B cell (primary cell): ENCODE results near the gene PBX1. TPM values are rescaled to one million over a fixed set of nuclear protein-coding genes. Genes with fewer than 3 reads are reported as not detected.

Experiments used
- ATAC-seq: fragments of 200-7000 bp; cut with Tn5 transposase; one replicate; pipeline ENCODE4 v1.10.0; 2021; ENCODE audit warnings: low read depth, mild to moderate bottlenecking, moderate number of reproducible peaks, moderate library complexity
- CTCF ChIA-PET: fragments of 350-600 bp; sonication (Branson Sonifier 250); formaldehyde crosslinking; loops from one replicate; lab custom pipeline; 2021; ENCODE audit warnings: antibody characterized with exemption, inconsistent platforms; lab: Charles Lee
- POLR2A ChIA-PET: fragments of 350-600 bp; sonication (Branson Sonifier 250); formaldehyde crosslinking; loops from one replicate; lab custom pipeline; 2021; ENCODE audit warnings: antibody characterized with exemption; lab: Charles Lee
- DNase-seq: peaks from one replicate; pipeline ENCODE4 v3.0.0; 2013
- H2AFZ ChIP-seq: 2 replicates; pipeline ENCODE4 v1.6.1; 2012; ENCODE audit warnings: mild to moderate bottlenecking, low read depth, low read length; ENCODE audit not compliant: insufficient read depth, poor library complexity, severe bottlenecking
- H3K27ac ChIP-seq, 2 donors: 1 replicate in 1 of 2; 2 replicates in 1 of 2; pipeline ENCODE4 v1.5.1; 2012 to 2013; ENCODE audit warnings: low read length in 2 of 2, mild to moderate bottlenecking in 2 of 2, moderate library complexity in 1 of 2
- H3K27me3 ChIP-seq, 4 experiments: fragments of 200-600 bp in 1 of 4; sonication (generic) in 1 of 4; replicated peaks in 1 of 4; 1 replicate in 2 of 4; 2 replicates in 2 of 4; pipeline versions ENCODE4 v1.6.1 to v1.7.0; 2013 to 2016; ENCODE audit warnings: low read length in 3 of 4, mild to moderate bottlenecking in 2 of 4, mixed read lengths in 1 of 4, moderate library complexity in 1 of 4; ENCODE audit not compliant: insufficient read depth in 4 of 4, control insufficient read depth in 3 of 4; ENCODE audit errors: control extremely low read depth in 1 of 4
- H3K36me3 ChIP-seq, 2 experiments: replicated peaks in 1 of 2; 1 replicate in 1 of 2; 2 replicates in 1 of 2; pipeline versions ENCODE4 v1.6.1 to v1.7.1; 2013; ENCODE audit warnings: low read length in 1 of 2; ENCODE audit not compliant: insufficient read depth in 2 of 2, control insufficient read depth in 1 of 2; ENCODE audit errors: control extremely low read depth in 1 of 2, extremely low read depth in 1 of 2
- H3K4me1 ChIP-seq, 2 donors: fragments of 200-600 bp in 1 of 2; sonication (generic) in 1 of 2; 1 replicate in 1 of 2; 2 replicates in 1 of 2; pipeline versions ENCODE4 v1.5.1 to v1.6.1; 2013 to 2017; ENCODE audit warnings: low read length in 2 of 2; ENCODE audit not compliant: control insufficient read depth in 2 of 2, insufficient read depth in 2 of 2
- H3K4me2 ChIP-seq: replicated peaks from 2 replicates; pipeline ENCODE3; 2012; ENCODE audit warnings: mild to moderate bottlenecking, low read depth, low read length; ENCODE audit not compliant: poor library complexity, severe bottlenecking
- H3K4me3 ChIP-seq, 5 experiments: fragments of 200-600 bp in 1 of 5; sonication (generic) in 1 of 5; 1 replicate in 3 of 5; 2 replicates in 2 of 5; pipeline versions ENCODE4 v1.5.1 to v1.7.0; 2011 to 2016; ENCODE audit warnings: low read length in 4 of 5, mild to moderate bottlenecking in 4 of 5, low read depth in 2 of 5, control low read depth in 1 of 5, moderate library complexity in 1 of 5; ENCODE audit not compliant: insufficient read depth in 1 of 5; ENCODE audit errors: control extremely low read depth in 1 of 5, extremely low read depth in 1 of 5
- H3K79me2 ChIP-seq: fragments of 200-600 bp; sonication (generic); one replicate; pipeline ENCODE4 v1.6.0; 2016; ENCODE audit warnings: low read length; ENCODE audit not compliant: control insufficient read depth, insufficient read depth
- H3K9ac ChIP-seq: fragments of 200-600 bp; sonication (generic); 2 replicates; pipeline ENCODE4 v1.6.1; 2017; ENCODE audit warnings: mild to moderate bottlenecking, low read length, moderate library complexity
- H3K9me3 ChIP-seq, 3 donors: one replicate each; pipeline versions ENCODE4 v1.6.1 to v1.7.1; 2013; ENCODE audit warnings: low read length in 2 of 3; ENCODE audit not compliant: control insufficient read depth in 2 of 3, insufficient read depth in 1 of 3; ENCODE audit errors: control extremely low read depth in 1 of 3
- H4K20me1 ChIP-seq: 2 replicates; pipeline ENCODE4 v1.6.0; 2012; ENCODE audit warnings: mild to moderate bottlenecking, low read length; ENCODE audit not compliant: insufficient read depth, control insufficient read depth, poor library complexity, severe bottlenecking
- H3K27ac Mint-ChIP-seq: one replicate; pipeline ENCODE4 v1.8.0; 2021; ENCODE audit warnings: mixed read lengths
- H3K27me3 Mint-ChIP-seq: one replicate; pipeline ENCODE4 v1.8.0; 2021; ENCODE audit warnings: mixed read lengths
- H3K4me1 Mint-ChIP-seq: one replicate; pipeline ENCODE4 v1.8.0; 2021; ENCODE audit warnings: mixed read lengths
- H3K4me3 Mint-ChIP-seq: one replicate; pipeline ENCODE4 v1.8.0; 2021; ENCODE audit warnings: mixed read lengths
- H3K9me3 Mint-ChIP-seq: one replicate; pipeline ENCODE4 v1.8.0; 2022; ENCODE audit warnings: mixed read lengths; ENCODE audit not compliant: insufficient read depth
- EZH2 ChIP-seq: IDR thresholded peaks from 2 replicates; pipeline ENCODE4 v1.6.1; 2012; ENCODE audit warnings: borderline replicate concordance, low read depth, mild to moderate bottlenecking, moderate library complexity, low read length; ENCODE audit not compliant: insufficient read depth, poor library complexity, severe bottlenecking
- WGBS: methylation state at CpG from one replicate; pipeline ENCODE4 v1.1.5; 2013; ENCODE audit warnings: missing lambda C conversion rate; ENCODE audit not compliant: insufficient coverage; 5-methylcytosine and 5-hydroxymethylcytosine counted together
- intact Hi-C: fragments of 100-400 bp; cut with micrococcal nuclease; formaldehyde crosslinking; loops from one replicate; pipeline ENCODE4 v1.10.0; 2022
- polyA plus RNA-seq: library from polyadenylated mRNA; depleted of rRNA; stranded (reverse); fragments of >200 nt; gene quantifications from 2 replicates; pipeline ENCODE4 v1.2.3, GENCODE V29; 2012
- total RNA-seq, 2 donors: library from RNA; stranded (reverse); fragments of 120-200 nt in 1 of 2; gene quantifications; 1 replicate in 1 of 2; 2 replicates in 1 of 2; pipeline versions ENCODE4 v1.2.3 to v1.2.4, GENCODE V29; 2013 to 2022
- TF ChIP-seq, protein P1 (sequence below): fragments of 200-600 bp; IDR thresholded peaks from one replicate; pipeline ENCODE4 v1.8.0; 2022; ENCODE audit warnings: antibody characterized with exemption, mild to moderate bottlenecking

PBX1 gene
- total and polyA plus RNA-seq, 2 donors (not counting 1 experiment from before 2014, with no cell fraction given): 0.32 TPM; not detected in 1

GRCh38 chr1:164630626-164631396 lies 71.8 kb downstream of the PBX1 start:
- H3K27ac Mint-ChIP-seq: no peak overlapping the region
- H3K4me3 ChIP-seq: no peak overlapping the region
- ChIA-PET POLR2A (no interaction called here), CTCF (no interaction called here)
- intact Hi-C loops: no loop called here
- no CpG with 5 or more reads among the region's 3 CpGs for WGBS
- no peaks in the 10 kb centered on the region for H3K4me1 ChIP-seq
- H3K9me3 Mint-ChIP-seq: no peaks in the 10 kb centered on the region
- no peaks in the 10 kb centered on the region for H3K27me3 Mint-ChIP-seq
- no peaks in the 10 kb centered on the region for H3K36me3 ChIP-seq
- no peak for ATAC-seq
- H2AFZ ChIP-seq: no peak overlapping the region
- H3K4me1 Mint-ChIP-seq: no peaks in the 10 kb centered on the region
- no peak overlapping the region for H3K9ac ChIP-seq
- H3K4me2 ChIP-seq: no peak overlapping the region
- H3K27me3 ChIP-seq: no peaks in the 10 kb centered on the region
- TF ChIP-seq, protein P1, sequence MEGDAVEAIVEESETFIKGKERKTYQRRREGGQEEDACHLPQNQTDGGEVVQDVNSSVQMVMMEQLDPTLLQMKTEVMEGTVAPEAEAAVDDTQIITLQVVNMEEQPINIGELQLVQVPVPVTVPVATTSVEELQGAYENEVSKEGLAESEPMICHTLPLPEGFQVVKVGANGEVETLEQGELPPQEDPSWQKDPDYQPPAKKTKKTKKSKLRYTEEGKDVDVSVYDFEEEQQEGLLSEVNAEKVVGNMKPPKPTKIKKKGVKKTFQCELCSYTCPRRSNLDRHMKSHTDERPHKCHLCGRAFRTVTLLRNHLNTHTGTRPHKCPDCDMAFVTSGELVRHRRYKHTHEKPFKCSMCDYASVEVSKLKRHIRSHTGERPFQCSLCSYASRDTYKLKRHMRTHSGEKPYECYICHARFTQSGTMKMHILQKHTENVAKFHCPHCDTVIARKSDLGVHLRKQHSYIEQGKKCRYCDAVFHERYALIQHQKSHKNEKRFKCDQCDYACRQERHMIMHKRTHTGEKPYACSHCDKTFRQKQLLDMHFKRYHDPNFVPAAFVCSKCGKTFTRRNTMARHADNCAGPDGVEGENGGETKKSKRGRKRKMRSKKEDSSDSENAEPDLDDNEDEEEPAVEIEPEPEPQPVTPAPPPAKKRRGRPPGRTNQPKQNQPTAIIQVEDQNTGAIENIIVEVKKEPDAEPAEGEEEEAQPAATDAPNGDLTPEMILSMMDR: no peak
- no peak for TF ChIP-seq EZH2
- no peaks in the 10 kb centered on the region for H3K9me3 ChIP-seq
- H4K20me1 ChIP-seq: no peaks in the 10 kb centered on the region
- DNase-seq: no peak
- H3K4me3 Mint-ChIP-seq: no peak overlapping the region
- no peaks in the 10 kb centered on the region for H3K79me2 ChIP-seq
- no peak overlapping the region for H3K27ac ChIP-seq

DNA sequence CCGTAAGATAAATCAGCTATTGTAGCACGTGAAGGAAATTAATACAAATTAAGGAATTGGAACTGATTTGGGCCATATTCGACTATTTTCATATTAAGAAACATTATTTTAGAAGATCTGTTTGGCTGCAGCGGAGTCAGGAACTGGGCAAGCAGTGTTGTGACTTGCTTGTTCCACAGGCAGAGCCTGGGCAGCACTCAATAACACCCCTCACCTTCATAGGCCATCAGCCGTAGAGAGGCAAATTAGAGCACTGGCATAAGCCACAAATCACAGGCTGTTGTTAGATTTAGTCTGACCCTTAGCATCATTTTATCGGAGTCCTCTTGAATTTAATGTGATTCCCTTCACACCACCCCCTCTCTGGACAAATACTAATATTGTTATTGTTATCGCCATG lies 72.8 kb downstream of the PBX1 start:
- Histone ChIP-seq H2AFZ (no peak overlapping the region), H3K79me2 (no peaks in the 10 kb centered on the region), H3K9ac (no peak overlapping the region), H3K4me3 (no peak overlapping the region), H3K36me3 (no peaks in the 10 kb centered on the region), H3K4me1 (no peaks in the 10 kb centered on the region), H3K27ac (no peak overlapping the region), H3K4me2 (no peak overlapping the region), H3K27me3 (no peaks in the 10 kb centered on the region), H3K9me3 (no peaks in the 10 kb centered on the region), H4K20me1 (no peaks in the 10 kb centered on the region)
- ATAC-seq: no peak
- ChIA-PET CTCF (no interaction called here), POLR2A (no interaction called here)
- H3K9me3 Mint-ChIP-seq: no peaks in the 10 kb centered on the region
- no peak for DNase-seq
- intact Hi-C loops: no loop called here
- no peaks in the 10 kb centered on the region for H3K4me1 Mint-ChIP-seq
- H3K4me3 Mint-ChIP-seq: no peak overlapping the region
- no peak for TF ChIP-seq EZH2
- TF ChIP-seq, protein P1: no peak
- no peak overlapping the region for H3K27ac Mint-ChIP-seq
- 100% methylated on average over 2 of the region's 7 CpGs for WGBS
- no peaks in the 10 kb centered on the region for H3K27me3 Mint-ChIP-seq
